CD4-positive, alpha-beta T cell treated with Interferon alpha-2 for 1 hour (primary cell): ENCODE results near the gene MRPL53.
"Not testable (repeated sequence)": the region's sequence is repeated elsewhere in the genome, so short reads cannot be mapped to it uniquely, and the experiment has no call there.

Experiments
- DNase-seq, 2 donors: peaks; one replicate each; pipeline ENCODE4 v3.0.0-alpha.2; 2020 to 2022

The MRPL53 gene

DNA sequence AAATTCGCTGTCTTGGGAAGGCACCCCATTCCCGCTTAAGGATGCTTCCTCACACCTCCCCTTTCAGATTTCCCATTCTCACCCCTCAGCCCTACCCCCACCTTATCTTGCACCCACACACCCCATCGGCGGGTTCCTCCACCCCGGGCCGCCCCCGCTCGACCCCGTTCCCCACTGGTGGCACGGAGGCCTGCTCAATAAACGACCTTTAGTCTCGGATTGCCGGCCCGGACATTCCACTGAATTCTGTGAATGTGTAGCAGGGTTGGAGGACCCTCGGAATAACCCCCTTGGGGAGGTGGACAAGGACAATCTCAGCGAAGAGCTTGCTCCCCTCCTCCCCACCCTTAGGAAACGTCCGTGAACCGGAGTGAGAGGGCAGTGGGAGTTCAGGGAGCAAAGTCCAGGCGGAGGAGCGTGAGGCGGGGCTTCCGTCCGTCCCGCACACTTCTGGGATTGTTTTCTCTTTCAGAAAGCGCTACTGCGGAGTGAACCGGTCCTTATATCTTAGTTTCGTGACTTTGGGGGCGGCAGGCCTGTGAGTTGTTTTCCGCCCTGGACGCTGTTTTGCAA lies 29.8 kb upstream of the MRPL53 start:
- DNase-seq: no peak

DNA sequence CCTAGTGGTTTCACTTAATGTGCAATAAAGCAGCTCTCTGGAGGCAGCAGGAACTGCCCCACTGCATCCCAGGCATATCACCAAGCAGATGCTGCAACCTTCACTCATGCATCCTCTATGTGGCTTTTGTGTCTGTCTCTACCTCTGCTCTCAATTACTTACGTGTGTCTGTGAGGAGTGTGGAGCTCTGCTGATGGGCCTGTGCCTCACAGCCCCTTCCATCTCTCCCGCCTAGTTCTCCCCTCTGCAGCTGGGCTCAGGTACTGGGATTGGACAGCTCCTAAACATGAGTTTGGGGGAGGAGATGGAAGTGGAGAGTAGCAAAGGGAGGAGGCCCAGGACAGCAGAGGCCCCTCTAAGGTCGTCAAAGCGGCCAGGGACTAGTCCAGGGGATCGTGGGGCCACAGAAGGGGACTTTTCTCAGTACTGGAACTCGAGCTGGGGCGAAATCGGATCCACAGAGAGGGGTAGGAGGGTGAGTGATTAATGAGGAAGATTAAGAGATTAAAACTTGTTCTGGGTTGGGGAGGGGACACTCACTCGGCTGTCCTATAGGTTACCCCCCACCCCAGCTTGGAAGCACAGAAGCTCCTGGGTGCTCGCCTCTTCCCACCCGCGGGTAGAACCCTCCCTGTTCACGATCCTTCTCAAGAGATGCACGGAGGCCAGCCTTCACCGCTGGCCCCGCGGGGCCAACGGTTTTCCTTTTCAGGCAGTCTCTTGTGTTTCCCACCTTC lies 29.0 kb upstream of the MRPL53 start:
- no peak for DNase-seq

DNA sequence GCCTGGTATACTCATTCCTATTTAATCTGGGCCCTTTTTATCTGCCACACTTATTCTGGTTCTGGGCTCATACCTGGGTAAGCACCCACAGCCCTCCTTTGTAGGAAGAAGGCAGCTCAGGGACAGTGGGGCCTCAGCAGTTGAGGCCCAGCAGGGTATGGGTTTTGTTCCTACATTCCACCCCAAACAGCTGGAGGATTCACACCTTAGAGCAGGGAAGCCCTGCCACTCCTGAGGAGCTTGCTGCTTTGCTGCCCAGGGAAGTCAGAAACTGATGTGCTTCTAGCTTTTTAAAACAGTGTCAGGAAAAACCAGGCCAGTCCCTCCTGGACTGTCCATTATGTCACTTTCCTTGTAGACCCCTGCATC lies 28.1 kb upstream of the MRPL53 start:
- DNase-seq: no peak

- no peak for DNase-seq
Measured at GRCh38 chr2:74499940-74500577, 27.6 kb upstream of the MRPL53 start.

DNA sequence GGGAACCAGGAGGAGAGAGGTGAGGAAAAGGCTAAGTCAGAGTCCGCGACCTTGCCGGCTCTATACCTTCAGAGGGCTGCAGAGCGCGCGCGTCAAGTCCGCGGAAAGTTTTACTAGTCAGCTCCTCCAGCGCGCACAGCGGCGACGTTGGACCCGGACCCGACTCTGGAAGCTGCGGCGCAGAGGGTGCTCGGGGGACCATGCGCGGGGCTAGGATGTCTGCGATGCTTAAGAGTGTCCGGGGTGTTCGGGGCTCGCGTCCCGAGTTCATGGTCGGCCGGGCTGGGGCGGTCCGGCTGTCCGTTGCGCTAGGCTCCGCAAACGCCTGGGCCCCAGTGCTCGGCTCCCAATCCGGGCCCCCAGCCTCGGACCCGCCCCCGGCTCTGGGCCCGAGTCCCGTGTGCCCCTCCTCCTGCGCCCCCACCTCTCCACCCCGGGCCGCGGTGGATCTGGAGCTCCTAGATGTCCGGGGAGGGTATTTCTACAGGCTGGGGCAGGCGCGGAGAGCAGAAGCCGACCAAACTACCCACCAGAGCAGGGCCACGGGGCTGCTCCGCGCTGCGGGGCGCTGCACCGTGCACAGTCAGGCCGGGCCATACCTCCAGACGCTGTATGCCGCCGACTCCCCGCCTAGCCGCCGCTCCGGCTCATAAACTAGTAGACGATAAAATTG lies 26.9 kb upstream of the MRPL53 start, which contains the start of gene LBX2:
TSS of gene LBX2 (minus strand) at position 337 of the 673 bp plus-strand sequence. CDS start at position 271, 66 bp downstream.
- DNase-seq: no peak

DNA sequence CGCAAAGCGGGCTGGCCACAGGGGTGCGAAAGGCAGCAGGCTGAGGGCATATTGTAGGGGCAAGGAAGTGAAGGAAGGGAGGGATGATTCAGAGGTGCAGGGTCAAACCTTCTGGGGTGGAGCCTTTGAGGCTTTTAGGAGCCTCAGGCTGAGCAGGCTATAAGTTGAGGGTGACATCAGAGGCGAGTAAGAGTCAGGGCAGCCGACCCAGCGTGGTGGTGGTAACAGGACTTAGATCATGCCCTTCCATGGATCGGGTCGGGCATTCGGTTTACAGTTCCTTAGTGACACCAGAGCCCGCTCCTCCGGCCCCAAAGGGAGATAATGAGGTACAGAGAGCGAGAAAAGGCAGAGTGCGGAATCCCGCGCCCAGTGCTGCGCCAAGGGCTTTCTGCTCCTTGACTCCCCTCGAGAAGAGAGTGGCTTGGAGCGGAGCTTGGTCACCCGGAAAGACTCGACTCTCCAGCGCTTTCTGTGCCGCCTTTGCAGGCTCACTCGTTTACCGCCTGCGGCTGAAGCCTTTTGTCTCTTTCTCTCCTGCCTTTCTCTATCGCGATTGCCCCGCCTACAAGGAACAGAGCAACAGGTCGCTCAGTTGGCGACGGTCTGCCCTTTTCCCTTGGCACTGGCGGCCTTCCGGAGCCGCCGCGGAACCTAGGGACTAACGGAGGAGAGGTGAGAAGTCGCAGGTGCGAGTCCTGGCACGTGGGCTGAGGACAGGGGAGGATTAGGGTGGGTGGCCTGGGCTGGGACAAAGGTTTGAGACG lies 26.2 kb upstream of the MRPL53 start:
- DNase-seq: peak in 1 of 2 donors; percentile 14

DNA sequence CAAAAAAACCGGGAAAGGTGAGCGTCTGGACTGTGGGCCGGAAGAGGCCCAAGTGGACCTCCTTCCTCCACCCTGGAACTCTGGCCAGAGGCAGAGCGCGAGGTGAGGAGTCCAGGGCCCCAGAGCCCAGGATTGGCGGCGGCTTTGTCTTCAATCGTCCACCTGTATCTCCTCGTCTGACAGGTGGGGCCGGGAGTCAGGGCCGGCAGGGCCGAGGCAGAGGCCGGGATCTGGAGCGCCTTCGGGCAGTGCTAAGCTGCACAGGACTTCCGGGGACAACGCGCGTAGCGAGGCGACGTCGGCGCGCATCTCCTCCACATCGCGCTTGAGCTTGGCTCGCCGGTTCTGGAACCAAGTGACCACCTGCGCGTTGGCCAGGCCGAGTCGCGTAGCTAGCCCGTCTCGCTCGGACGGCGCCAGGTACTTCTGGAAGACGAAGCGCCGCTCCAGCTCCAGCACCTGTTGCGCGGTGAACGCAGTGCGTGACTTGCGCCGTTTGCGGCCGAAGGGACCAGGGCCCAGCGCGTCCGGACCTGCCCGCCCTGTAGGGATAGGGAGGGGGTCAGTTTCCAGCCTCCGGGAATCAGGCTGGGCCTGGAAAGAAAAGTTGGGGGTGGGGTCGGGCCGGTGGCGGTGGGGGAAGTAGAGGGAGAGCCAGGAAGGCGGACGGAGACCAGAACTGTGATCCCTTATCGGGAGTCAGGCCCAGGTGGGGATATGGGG lies 25.5 kb upstream of the MRPL53 start:
- DNase-seq: peak in 1 of 2 donors; percentile 33

DNA sequence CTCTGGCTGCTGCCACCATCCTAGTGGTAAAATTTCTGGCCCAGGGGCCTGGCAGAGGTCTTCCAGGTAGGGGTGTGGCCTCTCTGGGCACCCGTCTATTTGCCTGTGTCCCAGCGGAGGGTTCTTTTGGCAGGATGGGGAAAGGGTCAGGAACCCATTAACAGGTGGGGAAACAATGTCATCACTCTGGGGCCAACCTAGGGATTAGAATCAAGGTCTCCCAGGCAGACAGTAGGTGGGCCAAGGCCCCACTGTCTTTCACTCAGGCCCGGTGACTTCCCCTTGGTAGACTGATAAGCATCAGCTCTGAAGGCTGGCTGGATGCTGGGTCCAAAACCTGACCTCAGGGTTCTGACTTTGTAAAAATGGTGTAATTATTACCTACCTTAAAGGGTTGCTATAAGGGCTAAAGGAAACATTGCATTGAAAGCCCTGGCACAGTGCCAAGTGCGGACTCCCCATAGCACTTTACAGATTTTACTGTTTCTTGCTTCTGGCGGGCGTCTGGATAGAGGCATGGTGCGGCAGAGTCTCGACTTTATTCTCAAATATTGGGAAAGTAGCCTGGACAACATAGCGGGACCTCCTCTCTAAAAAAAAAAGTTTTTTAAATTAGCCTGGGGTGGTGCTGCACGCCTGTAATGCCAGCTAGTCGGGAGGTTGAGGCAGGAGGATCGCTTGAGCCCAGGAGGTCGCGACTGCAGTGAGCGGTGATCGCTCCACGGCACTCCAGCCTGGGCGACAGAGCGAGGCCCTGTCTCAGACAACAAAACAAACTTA lies 24.7 kb upstream of the MRPL53 start:
- DNase-seq: no peak

DNA sequence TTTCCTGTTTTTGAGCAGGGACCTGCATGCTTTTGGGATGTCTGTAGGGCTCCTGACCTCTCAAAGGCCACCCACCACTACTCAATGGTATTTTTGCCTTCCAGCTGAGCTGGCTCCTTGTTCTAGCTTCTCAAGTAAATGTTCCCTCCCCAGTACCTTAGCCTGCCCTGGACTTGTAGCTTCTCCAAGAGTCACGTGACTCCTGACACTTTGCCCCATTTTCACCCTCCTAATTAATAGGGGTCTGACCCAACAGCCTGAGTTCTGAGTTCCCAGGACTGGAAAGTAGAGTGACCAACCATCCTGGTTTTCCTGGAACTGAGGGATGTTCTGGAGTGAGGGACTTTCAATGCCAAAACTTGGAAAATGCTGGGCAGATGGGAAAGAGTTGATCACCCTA lies 23.0 kb upstream of the MRPL53 start:
- DNase-seq: no peak

DNA sequence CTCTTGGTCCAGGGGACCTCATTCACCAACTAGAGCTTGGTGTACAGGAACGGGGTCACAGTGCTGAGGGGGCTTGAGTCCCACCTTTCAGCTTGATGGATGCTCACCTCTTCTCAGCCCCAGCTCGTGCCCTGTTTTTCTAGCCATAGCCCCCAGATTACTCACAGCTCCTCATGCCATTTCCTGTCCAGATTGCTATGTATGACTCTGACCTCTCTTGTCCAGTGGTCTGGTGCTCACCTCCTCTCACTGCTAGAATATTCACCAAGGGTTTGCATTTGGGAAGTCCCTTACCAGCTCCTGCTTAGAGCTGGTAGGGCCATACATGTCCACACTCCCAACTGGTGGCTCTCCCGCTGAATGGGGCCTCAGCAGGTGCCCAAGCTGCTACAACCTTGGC lies 21.1 kb upstream of the MRPL53 start:
- DNase-seq: no peak

DNA sequence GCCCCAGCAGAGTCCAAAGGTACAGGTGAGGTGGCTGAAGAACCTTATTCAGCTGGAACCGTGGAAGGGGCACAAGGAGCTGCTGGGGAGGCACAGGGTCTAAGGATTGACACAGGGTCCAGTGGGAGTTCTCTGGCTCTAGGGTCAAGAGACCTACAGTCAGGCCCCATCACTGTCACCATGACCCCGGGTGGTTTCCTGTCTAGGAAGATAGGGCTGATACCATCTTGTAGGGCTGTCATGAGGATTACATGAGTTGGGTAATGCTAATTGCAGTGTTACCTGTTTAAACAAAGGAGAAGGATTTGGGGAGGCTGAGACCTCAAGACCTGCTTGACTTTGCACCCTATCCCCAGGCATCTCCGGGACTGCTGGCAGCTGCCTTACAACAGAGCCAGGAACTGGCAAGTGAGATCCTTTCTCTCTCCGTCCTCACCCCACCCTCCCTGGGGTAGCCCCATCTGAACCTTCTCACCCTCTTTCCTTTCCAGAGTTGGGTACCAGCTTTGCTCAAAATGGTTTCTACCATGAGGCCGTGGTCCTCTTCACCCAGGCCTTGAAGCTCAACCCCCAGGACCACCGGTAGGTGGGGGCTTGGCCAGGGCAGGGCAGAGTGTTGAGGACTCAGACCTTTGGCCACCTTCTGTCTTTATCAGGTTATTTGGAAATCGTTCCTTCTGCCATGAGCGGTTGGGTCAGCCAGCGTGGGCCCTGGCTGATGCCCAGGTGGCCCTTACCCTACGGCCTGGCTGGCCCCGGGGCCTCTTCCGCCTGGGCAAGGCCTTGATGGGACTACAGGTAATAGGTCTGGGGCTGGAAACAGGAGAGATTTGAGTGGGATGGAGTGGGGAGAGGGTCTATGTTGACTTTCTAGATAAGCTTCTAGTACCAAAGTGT lies 19.4 kb upstream of the MRPL53 start:
- DNase-seq: no peak

DNA sequence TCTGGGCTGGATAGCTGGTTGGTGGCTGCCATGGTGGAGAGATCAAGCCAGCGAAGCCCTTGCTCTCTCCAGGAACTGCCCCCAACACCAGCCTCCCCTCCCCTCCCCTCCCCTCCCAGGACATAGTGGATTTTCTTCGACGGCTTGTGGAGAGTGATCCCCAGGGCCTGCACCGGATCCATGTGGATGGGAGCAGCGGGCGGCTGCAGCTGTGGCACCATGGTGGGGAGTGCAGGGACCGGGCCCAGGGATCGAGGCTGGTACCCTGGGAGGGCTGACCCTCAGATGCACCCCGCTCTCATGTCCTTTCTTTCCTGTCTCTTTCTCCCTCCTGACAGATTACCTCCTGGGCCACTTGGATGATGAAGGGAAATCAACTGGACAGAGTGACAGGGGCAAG lies 17.4 kb upstream of the MRPL53 start:
- DNase-seq: no peak

DNA sequence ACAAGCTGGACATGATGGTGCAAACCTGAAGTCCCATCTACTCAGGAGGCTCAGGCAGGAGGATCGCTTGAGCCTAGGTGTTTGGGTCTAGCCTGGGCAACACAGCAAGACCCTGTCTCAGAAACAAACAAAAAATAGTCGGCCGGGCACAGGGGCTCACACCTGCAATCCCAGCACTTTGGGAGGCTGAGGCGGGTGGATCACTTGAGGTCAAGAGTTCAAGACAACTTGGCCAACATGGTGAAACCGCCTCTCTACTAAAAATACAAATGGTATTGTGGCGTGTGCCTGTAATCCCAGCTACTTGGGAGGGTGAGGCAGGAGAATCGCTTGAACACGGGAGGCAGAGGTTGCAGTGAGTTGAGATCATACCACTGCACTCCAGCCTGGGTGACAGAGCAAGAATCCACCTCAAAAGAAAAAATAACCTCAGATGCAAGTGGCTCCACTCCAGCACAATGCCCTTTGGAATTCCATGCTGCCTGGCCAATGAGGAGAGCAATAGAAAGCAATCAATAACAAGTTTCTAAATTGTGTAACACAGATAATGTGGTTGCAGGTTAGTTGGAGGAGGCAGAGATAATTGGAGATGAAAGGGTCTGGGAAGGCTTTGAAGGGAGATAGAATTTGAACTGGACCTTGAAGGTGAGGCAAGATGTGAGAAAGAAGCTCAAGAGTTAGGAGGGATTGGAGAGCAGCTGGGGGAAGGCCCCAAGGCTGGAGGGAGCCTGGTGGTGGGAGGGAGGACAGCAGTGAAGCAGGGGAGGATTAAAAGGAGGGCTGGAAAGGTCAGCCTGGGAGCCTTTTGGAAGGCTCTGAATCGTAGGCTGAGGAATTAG lies 16.4 kb upstream of the MRPL53 start:
- no peak for DNase-seq

DNA sequence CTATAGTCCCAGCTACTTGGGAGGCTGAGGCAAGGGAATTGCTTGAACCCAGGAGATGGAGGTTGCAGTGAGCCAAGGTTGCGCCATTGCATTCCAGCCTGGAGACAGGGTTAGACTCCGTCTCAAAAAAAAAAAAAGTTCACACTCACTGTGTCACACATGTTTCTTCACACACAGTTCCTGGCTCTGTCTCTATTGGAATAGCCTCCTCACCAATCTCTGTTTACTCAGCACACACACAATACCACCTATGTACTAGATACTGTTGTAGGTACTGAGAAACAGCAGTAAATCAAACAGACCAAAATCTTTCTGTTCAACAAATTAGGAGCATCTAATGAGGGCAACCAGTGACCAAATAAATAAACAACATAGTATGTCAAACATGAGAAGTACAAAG lies 13.7 kb upstream of the MRPL53 start:
- no peak for DNase-seq

DNA sequence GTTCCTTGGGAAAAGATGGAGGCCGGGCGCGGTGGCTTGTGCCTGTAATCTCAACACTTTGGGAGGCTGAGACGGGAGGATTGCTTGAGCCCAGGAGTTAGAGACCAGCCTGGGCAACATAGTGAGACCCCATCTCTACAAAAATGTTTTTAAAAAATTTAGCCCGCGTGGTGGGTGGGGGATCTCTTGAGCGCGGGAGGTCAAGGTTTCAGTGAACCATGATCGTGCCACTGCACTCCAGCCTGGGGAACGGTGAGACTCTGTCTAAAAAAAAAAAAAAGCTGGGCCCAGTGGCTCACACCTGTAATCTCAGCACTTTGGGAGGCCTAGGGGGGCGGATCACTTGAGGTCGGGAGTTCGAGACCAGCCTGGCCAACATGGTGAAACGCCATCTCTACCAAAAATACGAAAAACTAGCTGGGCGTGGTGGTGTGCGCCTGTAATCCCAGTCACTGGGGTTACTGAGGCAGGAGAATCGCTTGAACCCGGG lies 11.2 kb upstream of the MRPL53 start:
- not testable (repeated sequence) for DNase-seq

DNA sequence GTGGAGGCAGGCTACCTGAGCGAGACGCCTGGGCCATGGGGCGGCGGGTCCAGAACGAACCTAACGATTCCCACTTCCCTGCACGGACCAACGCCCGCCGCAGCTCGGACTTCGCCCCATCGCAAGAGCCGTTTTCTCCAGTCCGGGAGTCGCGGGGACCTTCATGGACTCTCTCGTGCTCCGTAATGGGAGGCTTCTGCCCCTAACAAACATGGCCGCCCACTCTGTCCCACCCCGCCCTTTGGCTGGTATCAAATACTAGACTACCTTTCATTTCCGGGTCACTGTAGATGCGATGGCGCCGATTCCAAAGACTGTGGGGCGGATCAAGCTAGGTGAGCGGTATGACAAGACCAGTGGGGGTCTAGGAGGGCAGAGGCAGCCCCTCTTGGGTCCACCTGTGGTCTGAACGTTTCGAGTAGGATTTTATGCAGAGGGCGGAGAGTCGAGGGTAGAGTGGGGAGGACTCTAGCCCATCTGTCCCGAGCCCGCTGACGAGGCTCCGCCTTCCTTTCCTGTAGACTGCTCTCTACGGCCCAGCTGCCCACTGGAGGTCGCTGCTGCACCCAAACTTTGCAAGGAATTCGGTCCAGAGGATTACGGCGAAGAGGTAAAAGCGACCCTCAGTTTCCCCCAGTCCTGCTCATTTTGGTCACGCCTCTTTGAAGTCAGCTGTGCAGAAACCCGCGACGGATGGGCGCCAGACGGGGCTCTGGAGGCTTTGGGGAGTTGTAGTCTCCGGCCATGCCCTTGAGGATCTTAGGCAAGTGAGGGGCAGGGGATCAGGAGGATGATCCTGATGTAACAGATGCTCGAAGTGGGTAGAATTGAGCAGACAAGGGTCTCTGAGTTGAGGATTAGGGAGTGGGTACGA lies 10.6 kb upstream of the MRPL53 start, which contains the start of the genes CCDC142 and TTC31:
TSS of gene CCDC142 (minus strand) at position 198 of the 874 bp plus-strand sequence. CDS start at position 37, 161 bp downstream.
TSS of gene TTC31 (plus strand) at position 281 of the 874 bp plus-strand sequence. CDS start at position 296, 15 bp downstream.
- DNase-seq: peak; percentile 94 to 95

GRCh38 chr2:74481961-74482800 lies 9.7 kb upstream of the MRPL53 start:
- DNase-seq: peak; percentile 47 to 70
